SK-N-SH (cell line): ENCODE measurements around the gene CHPF. TPM values are rescaled to one million over a fixed set of nuclear protein-coding genes. Genes with fewer than 3 reads are reported as not detected.

Source experiments
- CTCF ChIA-PET: fragments of 300-600, 350-600 bp; formaldehyde crosslinking; extraction: SDS; loops from one replicate; lab custom pipeline; 2021; lab: Yijun Ruan, JAX
- POLR2A ChIA-PET: fragments of 350-600 bp; sonication (Branson Sonifier 250); formaldehyde crosslinking; extraction: SDS; loops from one replicate; lab custom pipeline; 2020; ENCODE audit warnings: antibody characterized with exemption, inconsistent platforms; lab: Yijun Ruan, JAX
- DNase-seq: peaks from one replicate; pipeline ENCODE4 v3.0.0; 2012
- H2AFZ ChIP-seq: fragments of 200-600 bp; sonication (generic); 2 replicates; pipeline ENCODE4 v1.8.1; 2016; ENCODE audit warnings: antibody characterized with exemption, mild to moderate bottlenecking, low read depth
- H3F3A ChIP-seq: fragments of 200-600 bp; sonication (generic); replicated peaks from 2 replicates; pipeline ENCODE3; 2016; ENCODE audit warnings: antibody characterized with exemption, mild to moderate bottlenecking; ENCODE audit not compliant: insufficient read depth
- H3K27ac ChIP-seq, 2 experiments: fragments of 200-500 bp in 1 of 2; fragments of 200-600 bp in 1 of 2; sonication (Bioruptor generic) in 1 of 2; sonication (generic), shearing (Covaris generic) in 1 of 2; 2 replicates each; pipeline versions ENCODE4 v1.5.1 to v1.6.1; 2014 to 2016; ENCODE audit warnings: low read depth in 2 of 2, inconsistent platforms in 1 of 2, low read length in 1 of 2, mild to moderate bottlenecking in 1 of 2, mixed read lengths in 1 of 2
- H3K27me3 ChIP-seq: fragments of 200-600 bp; sonication (generic), shearing (Covaris generic); 2 replicates; pipeline ENCODE4 v1.6.1; 2016; ENCODE audit warnings: mixed run types; ENCODE audit not compliant: insufficient read depth
- H3K36me3 ChIP-seq, 2 experiments: fragments of 200-500 bp in 1 of 2; fragments of 200-600 bp in 1 of 2; sonication (Bioruptor generic) in 1 of 2; sonication (generic) in 1 of 2; replicated peaks in 1 of 2; 2 replicates each; pipeline versions ENCODE3 to v1.5.1; 2014 to 2016; ENCODE audit warnings: low read length in 1 of 2, mild to moderate bottlenecking in 1 of 2; ENCODE audit not compliant: insufficient read depth in 2 of 2, control insufficient read depth in 1 of 2
- H3K4me1 ChIP-seq, 2 experiments: fragments of 200-500 bp in 1 of 2; fragments of 200-600 bp in 1 of 2; sonication (Bioruptor generic) in 1 of 2; sonication (generic), shearing (Covaris generic) in 1 of 2; 2 replicates each; pipeline versions ENCODE4 v1.5.1 to v1.6.1; 2014 to 2016; ENCODE audit warnings: low read depth in 1 of 2, low read length in 1 of 2, mixed run types in 1 of 2; ENCODE audit not compliant: insufficient read depth in 2 of 2, control insufficient read depth in 1 of 2
- H3K4me2 ChIP-seq: fragments of 200-600 bp; sonication (generic), shearing (Covaris generic); 2 replicates; pipeline ENCODE4 v1.6.1; 2017; ENCODE audit warnings: mixed run types
- H3K4me3 ChIP-seq, 2 experiments: fragments of 200-500 bp in 1 of 2; fragments of 200-600 bp in 1 of 2; sonication (Bioruptor generic) in 1 of 2; sonication (generic), shearing (Covaris generic) in 1 of 2; 2 replicates each; pipeline versions ENCODE4 v1.5.1 to v1.8.1; 2014 to 2016; ENCODE audit warnings: low read depth in 2 of 2, inconsistent platforms in 1 of 2, low read length in 1 of 2, mild to moderate bottlenecking in 1 of 2, mixed read lengths in 1 of 2, moderate library complexity in 1 of 2
- H3K79me2 ChIP-seq: fragments of 200-600 bp; sonication (generic); 2 replicates; pipeline ENCODE4 v1.8.1; 2017; ENCODE audit warnings: mild to moderate bottlenecking; ENCODE audit not compliant: insufficient read depth
- H3K9ac ChIP-seq: fragments of 200-600 bp; sonication (generic); 2 replicates; pipeline ENCODE4 v1.6.1; 2017; ENCODE audit warnings: mixed run types
- H3K9me2 ChIP-seq: fragments of 200-600 bp; sonication (generic); 2 replicates; pipeline ENCODE4 v1.6.1; 2017; ENCODE audit warnings: mixed run types
- H3K9me3 ChIP-seq: fragments of 200-600 bp; sonication (generic); 2 replicates; pipeline ENCODE4 v1.6.1; 2017; ENCODE audit warnings: mixed run types, mild to moderate bottlenecking, moderate library complexity
- H4K20me1 ChIP-seq: fragments of 200-600 bp; sonication (generic); 2 replicates; pipeline ENCODE4 v1.6.1; 2017; ENCODE audit warnings: mild to moderate bottlenecking, mixed run types; ENCODE audit not compliant: insufficient read depth
- CTCF ChIP-seq: fragments of 200-600 bp; sonication (generic); IDR thresholded peaks from 2 replicates; pipeline ENCODE4 v1.6.1; 2017; ENCODE audit warnings: antibody characterized with exemption, mild to moderate bottlenecking, moderate library complexity
- ELF1 ChIP-seq: IDR thresholded peaks from 2 replicates; pipeline ENCODE4 v1.4.0; 2012
- EP300 ChIP-seq, 2 experiments: IDR thresholded peaks; 2 replicates each; pipeline versions ENCODE4 v1.4.0 to v1.6.1; 2012; ENCODE audit warnings: borderline replicate concordance in 1 of 2, low read depth in 1 of 2, low read length in 1 of 2
- FOXJ3 ChIP-seq: sonication (generic); formaldehyde crosslinking; IDR thresholded peaks from 2 replicates; pipeline ENCODE4 v1.5.1; 2020; ENCODE audit warnings: mild to moderate bottlenecking, missing genetic modification reagents
- FOXM1 ChIP-seq: IDR thresholded peaks from 2 replicates; pipeline ENCODE4 v1.4.0; 2012; ENCODE audit warnings: low read depth, mild to moderate bottlenecking
- GABPA ChIP-seq: IDR thresholded peaks from 2 replicates; pipeline ENCODE4 v1.4.0; 2012; ENCODE audit warnings: low read depth, mild to moderate bottlenecking
- MAX ChIP-seq: IDR thresholded peaks from 2 replicates; pipeline ENCODE4 v1.4.0; 2012; ENCODE audit warnings: low read depth
- MXI1 ChIP-seq: IDR thresholded peaks from 2 replicates; pipeline ENCODE4 v1.6.1; 2012; ENCODE audit warnings: mild to moderate bottlenecking, low read depth, low read length, improper control_type of control experiment
- NFIC ChIP-seq: IDR thresholded peaks from 2 replicates; pipeline ENCODE4 v1.4.0; 2012; ENCODE audit warnings: borderline replicate concordance
- PBX3 ChIP-seq: IDR thresholded peaks from 2 replicates; pipeline ENCODE4; 2012
- RAD21 ChIP-seq: IDR thresholded peaks from 2 replicates; pipeline ENCODE4 v1.6.1; 2012; ENCODE audit warnings: mild to moderate bottlenecking, low read length
- RCOR1 ChIP-seq: fragments of 150-350 bp; IDR thresholded peaks from 2 replicates; pipeline ENCODE4 v1.6.1; 2017; ENCODE audit warnings: antibody characterized with exemption, low read length
- SIN3A ChIP-seq: IDR thresholded peaks from 2 replicates; pipeline ENCODE4 v1.6.1; 2012; ENCODE audit warnings: low read depth, mild to moderate bottlenecking, low read length, moderate library complexity, borderline replicate concordance
- SMC3 ChIP-seq: IDR thresholded peaks from 2 replicates; pipeline ENCODE4 v1.6.1; 2012; ENCODE audit warnings: low read depth, low read length, improper control_type of control experiment
- TAF1 ChIP-seq: IDR thresholded peaks from 2 replicates; pipeline ENCODE4 v1.6.1; 2012; ENCODE audit warnings: low read depth, mild to moderate bottlenecking, low read length, moderate library complexity, borderline replicate concordance
- TEAD4 ChIP-seq: IDR thresholded peaks from 2 replicates; pipeline ENCODE4 v1.4.0; 2012; ENCODE audit warnings: mild to moderate bottlenecking, borderline replicate concordance; ENCODE audit not compliant: insufficient read depth
- USF2 ChIP-seq: fragments of 150-350 bp; IDR thresholded peaks from 2 replicates; pipeline ENCODE4 v1.6.1; 2017; ENCODE audit warnings: antibody characterized with exemption, low read length, low read depth, borderline replicate concordance
- YY1 ChIP-seq: IDR thresholded peaks from 2 replicates; pipeline ENCODE4 v1.4.0; 2012; ENCODE audit warnings: low read depth, mild to moderate bottlenecking
- ZBTB33 ChIP-seq: IDR thresholded peaks from 2 replicates; pipeline ENCODE4 v1.4.0; 2012; ENCODE audit warnings: low read depth, borderline replicate concordance
- WGBS: methylation state at CpG from one replicate; pipeline ENCODE4 v1.1.6; 2017; ENCODE audit warnings: low lambda C conversion rate; 5-methylcytosine and 5-hydroxymethylcytosine counted together
- polyA plus RNA-seq, 3 experiments: library from polyadenylated mRNA; depleted of rRNA; stranded (reverse); fragments of >200 nt; gene quantifications; 2 replicates each; pipeline ENCODE4 v1.2.3, GENCODE V29; 2012

Gene CHPF
- polyA plus RNA-seq, 1 of the 3 experiments (the other 2 are of a cell fraction), result 141 TPM

- TF ChIP-seq PBX3 (no peak), MAX (peak; percentile 16; the same call in 1 of the 2 replicates), TAF1 (no peak), TEAD4 (no peak), GABPA (peak; percentile 71), SIN3A (no peak), YY1 (0 out of 2 replicates have a peak, but pooled peaks have one; percentile 16), RCOR1 (no peak), FOXJ3 (CRISPR knock-in tag) (no peak)
- ChIA-PET POLR2A (interaction anchor here (1.0 to 1.9 kb wide), 6 partner anchors 10 to 55 kb away, joined by 3 to 14 read pairs (median 9); partner anchors contain the start of genes GMPPA, INHA, OBSL1 and STK11IP), CTCF (interaction anchor here (0.6 to 62.1 kb wide), 22 partner anchors 15 to 265 kb away, joined by 3 to 2824 read pairs (median 9); partner anchors contain the start of genes ASIC4, GMPPA and STK11IP)
- peak overlapping the region; percentile 75 for H3K9ac ChIP-seq
- no peaks in the 10 kb centered on the region for H3K9me2 ChIP-seq
- H4K20me1 ChIP-seq, result peaks cover 20% of the 10 kb centered on the region
- no peaks in the 10 kb centered on the region for H3K27me3 ChIP-seq
- no peaks in the 10 kb centered on the region for H3K9me3 ChIP-seq
- WGBS, result 0% methylated on average over 19 of the region's 66 CpGs
- H3K4me1 ChIP-seq, result peaks cover 7 to 32% of the 10 kb centered on the region in 2 experiments; a peak in 2 of 4 replicates
- H3K79me2 ChIP-seq, result peaks cover 13% of the 10 kb centered on the region
- peak overlapping the region; percentile 62 to 86 for H3K4me3 ChIP-seq
- H3K36me3 ChIP-seq, result peaks cover 9 to 30% of the 10 kb centered on the region in 2 experiments
- peak; percentile 71 for DNase-seq
- peak overlapping the region; percentile 62 to 77 for H3K27ac ChIP-seq
- peak overlapping the region; percentile 78 for H2AFZ ChIP-seq
- peaks cover 6% of the 10 kb centered on the region for H3F3A ChIP-seq
- H3K4me2 ChIP-seq, result peak overlapping the region; percentile 97
Measured at GRCh38 chr2:219542931-219543595, 546 bp downstream of the CHPF start.

- H3K4me3 ChIP-seq, result peak overlapping the region; percentile 62 to 86; a peak in 3 of 4 replicates
- peak; percentile 87 for DNase-seq
- POLR2A ChIA-PET, result interaction anchor here (0.6 to 0.8 kb wide), 4 partner anchors 16 to 297 kb away, joined by 3 to 5 read pairs (median 3); partner anchors contain the start of gene STK11IP
- peak; percentile 100 for TF ChIP-seq CTCF
- no peak for TF ChIP-seq EP300 (IDR thresholded peaks at IDR 0.05; ENCODE audit: borderline replicate concordance in 1 of 2, low read depth in 1 of 2, low read length in 1 of 2)
- no peak for TF ChIP-seq NFIC
- peak; percentile 46; the same call in 1 of the 2 replicates for TF ChIP-seq MXI1
- TF ChIP-seq SMC3, result peak; percentile 71
- no peak for TF ChIP-seq ZBTB33
- TF ChIP-seq MAX, result 0 out of 2 replicates have a peak, but pooled peaks have one; percentile 25
- no peak for TF ChIP-seq USF2
- TF ChIP-seq RAD21, result peak; percentile 52
- TF ChIP-seq ELF1, result peak; percentile 51; the same call in 1 of the 2 replicates
- TF ChIP-seq FOXM1, result no peak
Measured at GRCh38 chr2:219541611-219542180, 1.9 kb downstream of the CHPF start.

More at GRCh38 chr2:219541611-219542180, 1.9 kb downstream of the CHPF start:
- Histone ChIP-seq H3K9me3 (no peaks in the 10 kb centered on the region), H3K4me1 (peaks cover 7 to 30% of the 10 kb centered on the region in 2 experiments; a peak in 2 of 4 replicates), H3K36me3 (peaks cover 9 to 30% of the 10 kb centered on the region in 2 experiments), H3F3A (peaks cover 6% of the 10 kb centered on the region), H3K27me3 (no peaks in the 10 kb centered on the region), H2AFZ (no peak overlapping the region), H3K79me2 (peaks cover 13% of the 10 kb centered on the region), H3K27ac (no peak overlapping the region; a peak in 1 of 4 replicates), H4K20me1 (peaks cover 20% of the 10 kb centered on the region), H3K9ac (no peak overlapping the region), H3K4me2 (peak overlapping the region; percentile 97), H3K9me2 (no peaks in the 10 kb centered on the region)
- 7% methylated on average over 27 of the region's 48 CpGs for WGBS
- CTCF ChIA-PET, result interaction anchor here (0.6 to 62.1 kb wide), 78 partner anchors 8 to 288 kb away, joined by 3 to 2824 read pairs (median 4); partner anchors contain the start of genes ASIC4, GMPPA, OBSL1 and STK11IP
